NCI-H146 treated with DMSO at 0.1 percent for 48 hours (cell line): ENCODE measurements around the gene KCNIP1.
"Not testable (repeated sequence)": the region's sequence is repeated elsewhere in the genome, so short reads cannot be mapped to it uniquely, and the experiment has no call there.

Experiments
- DNase-seq: peaks from one replicate; lab custom pipeline; 2025; ENCODE audit not compliant: unreplicated experiment; lab: John Stamatoyannopoulos, UW

KCNIP1 gene

DNA sequence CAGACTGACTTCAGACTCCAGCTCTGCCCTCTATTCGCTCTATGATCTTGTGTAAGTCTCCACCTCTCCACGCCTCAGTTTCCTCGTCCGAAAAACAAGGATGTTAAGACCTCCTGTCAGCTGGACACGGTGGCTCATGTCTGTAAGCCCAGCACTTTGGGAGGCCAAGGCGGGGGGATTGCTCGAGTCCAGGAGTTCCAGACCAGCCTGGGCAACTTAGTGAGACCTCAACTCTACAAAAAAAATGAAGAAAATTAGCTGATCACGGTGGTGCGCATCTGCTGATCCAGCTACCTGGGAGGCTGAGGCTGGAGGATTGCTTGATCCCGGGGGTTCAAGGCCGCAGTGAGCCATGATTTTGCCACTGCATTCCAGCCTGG lies 243.1 kb downstream of the KCNIP1 start:
- DNase-seq: no peak

DNA sequence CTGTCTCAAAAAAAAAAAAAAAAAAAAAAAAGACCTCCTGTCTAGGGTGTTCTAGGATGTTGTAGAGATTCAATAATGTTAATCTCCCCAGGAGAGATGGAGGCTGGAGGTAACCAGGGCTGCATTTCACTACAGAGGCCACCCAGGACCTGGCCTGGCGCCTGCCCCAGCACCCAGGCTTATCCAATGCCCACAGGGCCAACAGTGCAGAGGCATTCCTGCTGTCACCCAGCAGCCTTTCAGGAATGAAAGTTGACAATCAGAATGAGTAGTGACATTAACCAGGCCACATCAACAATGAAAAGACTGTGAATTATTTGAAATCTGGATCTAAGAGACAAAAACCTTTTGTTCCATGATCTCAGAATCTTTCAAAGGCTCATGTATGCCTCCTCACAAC lies 243.5 kb downstream of the KCNIP1 start:
- no peak for DNase-seq

DNA sequence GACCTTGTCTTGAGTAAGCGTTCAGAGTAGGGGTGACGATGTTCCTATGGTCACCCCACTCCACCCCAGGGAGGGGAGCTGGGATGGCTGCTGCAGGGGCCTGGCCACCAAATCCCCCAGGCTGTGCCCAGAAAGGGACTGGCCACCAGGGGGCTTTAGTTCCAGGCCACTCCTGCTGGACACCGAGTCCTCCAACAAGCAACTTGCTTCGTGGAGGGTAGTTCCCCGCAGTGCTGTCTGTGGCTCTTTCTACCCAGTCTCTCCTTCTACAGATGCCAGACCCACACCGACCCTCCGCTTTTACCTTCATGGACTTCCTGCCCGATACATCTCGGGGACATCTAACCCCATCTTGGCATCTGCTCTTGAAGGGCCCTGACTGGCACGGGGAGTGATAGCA lies 244.0 kb downstream of the KCNIP1 start:
- DNase-seq: no peak

DNA sequence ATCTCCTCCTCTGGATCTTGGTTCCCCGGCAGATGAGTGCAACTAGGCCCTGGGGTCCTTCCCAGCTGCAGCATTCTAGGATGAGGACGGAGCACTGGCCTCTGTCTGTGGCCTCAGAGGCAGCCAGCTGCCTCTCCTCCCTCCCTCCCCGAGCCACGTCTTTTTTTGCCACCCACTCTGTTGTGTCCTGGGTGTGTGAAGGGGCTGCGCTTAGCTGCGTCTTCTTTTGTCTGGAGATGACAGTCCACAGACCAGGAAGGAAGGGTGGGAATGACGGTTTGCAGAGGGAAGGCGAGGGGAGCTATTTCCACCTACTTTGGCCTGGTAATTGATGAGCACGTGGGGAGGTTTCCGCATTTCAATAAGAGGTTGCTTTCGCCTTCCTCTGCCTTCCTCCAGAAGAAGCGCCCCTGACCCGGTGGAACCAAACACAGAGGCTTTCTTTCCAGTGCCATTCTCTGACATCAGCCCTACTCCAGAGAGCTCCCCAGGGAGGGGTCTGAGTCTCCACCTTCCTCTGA lies 245.2 kb downstream of the KCNIP1 start:
- no peak for DNase-seq

DNA sequence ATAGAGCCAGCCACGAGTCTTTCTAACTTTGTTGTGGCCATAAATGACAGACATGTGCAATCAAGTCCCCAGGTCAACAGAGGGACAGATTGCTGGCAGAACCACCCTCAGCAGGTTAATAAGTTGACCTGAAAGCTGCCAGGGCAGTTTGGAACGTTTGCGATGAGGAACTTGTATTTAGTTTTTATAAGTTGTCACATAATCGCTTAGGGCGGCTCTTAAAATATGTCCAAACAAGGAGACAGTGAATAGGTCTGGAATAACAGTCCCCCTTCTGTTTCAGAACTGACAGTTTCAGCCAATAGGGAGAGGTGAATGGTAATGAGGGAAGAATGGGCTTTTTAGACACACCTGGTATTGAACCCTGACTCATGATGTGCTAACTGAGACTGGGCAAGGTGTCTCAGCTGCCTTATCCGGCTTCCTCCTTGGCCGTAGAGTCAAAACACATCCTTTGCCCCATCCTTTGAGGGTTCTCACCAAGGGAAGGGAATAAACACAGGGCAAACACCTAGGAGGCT lies 246.2 kb downstream of the KCNIP1 start:
- DNase-seq: no peak

DNA sequence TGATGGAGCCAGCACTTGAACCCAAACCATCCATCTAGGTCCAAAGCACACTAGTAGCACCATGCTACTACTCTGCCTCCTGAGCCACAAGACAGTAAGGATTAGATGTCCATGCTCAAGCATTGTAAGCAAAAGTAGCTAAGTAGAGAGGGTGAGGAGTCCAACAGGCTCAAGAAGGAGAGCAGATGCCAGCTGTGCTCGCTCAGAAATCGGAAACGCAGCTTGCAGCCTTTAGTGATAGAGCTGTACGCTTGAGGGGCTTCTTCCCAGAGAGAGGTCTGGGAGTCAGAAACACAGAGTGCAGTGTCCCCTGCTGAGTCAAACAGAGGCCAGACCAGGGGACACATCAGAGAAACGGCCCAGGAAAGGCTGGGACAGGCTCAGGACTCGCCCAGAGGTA lies 247.0 kb downstream of the KCNIP1 start:
- no peak for DNase-seq

DNA sequence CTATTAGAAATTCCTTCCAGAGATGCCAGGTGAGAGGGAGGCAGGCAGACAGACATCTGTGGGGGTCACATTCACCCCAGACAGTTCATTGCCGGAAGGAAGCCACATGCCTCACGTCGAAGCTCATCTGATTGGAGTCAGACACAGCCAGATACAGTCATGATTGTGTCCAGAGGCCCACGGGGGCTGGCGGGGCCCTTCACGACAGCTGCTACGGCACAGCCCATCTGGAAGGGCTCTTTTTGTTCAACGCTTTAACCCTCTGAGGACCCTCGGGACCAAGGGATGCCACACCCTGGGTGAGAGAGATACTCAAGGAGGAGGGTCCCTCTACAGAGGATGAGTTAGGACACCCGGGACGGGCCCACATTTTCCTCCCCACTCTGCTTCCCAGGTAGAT lies 247.8 kb downstream of the KCNIP1 start:
- DNase-seq: no peak

DNA sequence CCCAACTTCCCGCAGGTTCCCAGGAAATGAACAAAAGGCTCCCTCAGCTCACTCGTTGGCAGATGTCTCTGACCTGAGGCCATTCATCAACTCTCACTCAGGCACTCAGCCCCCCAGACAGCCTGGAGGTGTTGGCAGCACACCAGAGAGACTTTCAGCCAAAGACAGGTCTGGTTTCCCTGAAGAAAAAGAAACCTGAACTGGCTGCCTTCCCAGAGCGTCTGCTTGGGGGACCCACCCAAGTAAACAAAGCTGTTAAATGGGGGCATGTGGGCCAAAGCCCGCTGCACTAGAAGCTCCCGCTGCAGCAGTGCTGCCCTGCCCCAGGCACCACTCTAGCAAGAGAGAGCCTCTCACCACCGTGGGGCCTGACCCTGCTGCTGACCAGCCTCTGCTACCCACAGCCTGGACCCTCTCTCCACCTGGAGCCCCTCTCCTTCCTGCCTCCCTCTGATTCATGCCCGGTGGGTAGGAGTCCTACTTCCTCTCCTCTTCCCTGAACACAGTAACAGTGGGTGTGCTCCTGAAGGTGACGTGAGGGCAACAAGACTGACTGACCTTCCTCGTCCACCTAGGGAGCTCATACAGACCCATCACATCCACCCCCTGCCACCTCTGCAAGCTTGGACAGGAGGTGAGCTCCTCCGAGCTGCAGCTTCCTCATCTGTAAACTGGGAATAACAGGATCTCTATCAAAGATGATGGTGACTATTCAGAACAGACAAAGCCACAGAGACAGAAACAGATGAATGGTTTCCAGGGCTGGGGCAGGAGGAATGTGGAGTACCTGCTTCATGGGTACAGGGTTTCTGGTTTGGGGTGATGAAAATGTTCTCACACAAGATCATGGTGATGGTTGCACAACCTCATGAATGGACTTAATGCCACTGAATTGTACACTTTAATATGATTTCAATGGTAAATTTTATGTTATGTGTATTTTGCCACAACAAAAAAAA lies 248.7 kb downstream of the KCNIP1 start:
- no peak for DNase-seq

DNA sequence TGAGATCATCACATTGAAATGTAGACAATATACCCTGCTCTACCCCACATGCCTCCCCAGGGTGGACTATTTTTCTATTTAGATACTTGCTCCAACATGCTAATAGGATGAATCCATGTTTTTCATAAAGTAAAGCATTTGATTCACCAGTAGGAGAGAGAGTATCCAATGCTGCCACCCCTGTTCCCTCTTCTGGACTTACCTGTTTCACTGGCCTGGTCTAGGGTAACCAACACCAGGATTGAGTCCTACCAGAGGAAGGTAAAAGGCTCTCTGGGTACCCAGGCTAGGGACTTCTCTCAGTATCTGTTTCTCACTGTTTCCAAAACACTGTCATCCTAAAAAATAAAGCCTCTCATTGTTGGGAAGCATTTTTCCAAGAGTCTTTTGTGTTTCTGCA lies 249.5 kb downstream of the KCNIP1 start:
- no peak for DNase-seq

DNA sequence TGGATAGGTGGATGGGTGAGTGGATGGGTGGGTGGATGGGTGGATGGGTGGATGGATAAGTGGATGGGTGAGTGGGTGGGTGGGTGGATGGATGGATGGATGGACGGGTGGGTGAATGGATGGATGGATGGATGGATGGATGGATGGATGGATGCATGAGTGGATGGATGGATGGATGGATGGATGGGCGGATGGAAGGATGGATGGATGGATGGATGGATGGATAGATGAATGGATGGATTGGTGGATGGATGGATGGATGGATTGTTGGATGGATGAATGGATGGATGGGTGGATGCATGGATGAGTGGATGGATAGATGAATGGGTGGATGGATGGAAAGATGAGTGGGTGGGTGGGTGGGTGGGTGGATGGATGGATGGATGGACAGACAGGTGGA lies 250.7 kb downstream of the KCNIP1 start:
- not testable (repeated sequence) for DNase-seq

DNA sequence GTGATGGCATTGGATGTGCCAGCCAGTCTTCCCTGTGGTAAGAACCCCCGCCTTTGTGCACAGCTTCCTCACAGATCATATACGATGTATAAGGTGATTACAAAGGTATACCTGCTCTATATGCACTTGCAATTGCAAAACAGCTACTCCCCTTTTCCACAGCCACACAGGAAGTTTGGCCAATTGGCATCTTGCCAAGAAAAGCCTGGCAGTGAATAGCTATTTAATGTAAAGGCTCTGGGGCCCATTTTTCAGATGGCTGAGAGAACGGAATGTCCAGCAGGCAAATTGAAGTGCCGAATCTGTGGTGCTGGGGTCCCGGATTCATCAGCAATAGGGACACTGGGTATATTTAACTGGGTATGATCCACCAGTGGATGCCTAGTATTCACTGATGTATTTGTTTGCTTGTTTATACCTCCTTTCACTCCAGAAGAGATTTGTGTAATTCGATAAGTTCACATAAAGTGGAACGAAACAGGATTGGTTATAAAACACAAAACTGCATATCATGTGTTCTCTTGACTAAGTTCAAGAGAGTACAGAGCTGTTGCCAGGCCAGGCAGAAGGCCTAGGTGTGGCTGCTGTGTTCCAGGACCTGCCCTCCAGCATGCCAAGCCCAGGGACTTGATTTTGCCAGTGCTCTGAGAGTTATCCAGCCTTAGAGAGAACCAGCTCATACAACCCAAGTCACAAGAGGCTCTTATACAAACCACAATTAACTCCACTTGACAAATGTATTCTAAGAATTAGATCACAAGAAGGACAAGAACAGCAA lies 252.0 kb downstream of the KCNIP1 start:
- no peak for DNase-seq

DNA sequence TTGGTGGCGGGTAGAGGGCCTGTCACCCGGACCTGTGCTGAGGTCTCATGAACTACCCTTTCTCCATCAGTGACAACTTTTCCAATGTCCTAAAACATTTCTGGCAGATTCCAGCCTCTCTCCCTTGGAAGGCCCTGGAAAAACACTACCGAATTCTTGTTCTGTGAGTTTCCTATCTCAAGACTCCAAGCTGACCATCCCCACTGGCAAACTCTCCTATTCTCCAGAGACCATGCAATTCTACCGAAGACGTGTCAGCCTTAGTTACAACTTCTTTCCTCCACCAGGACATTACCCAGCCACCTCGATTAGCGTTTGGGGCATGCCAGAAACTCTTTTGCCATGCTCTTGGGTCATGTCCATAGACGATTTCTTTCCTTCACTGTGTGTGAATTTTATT lies 252.9 kb downstream of the KCNIP1 start:
- DNase-seq: no peak

DNA sequence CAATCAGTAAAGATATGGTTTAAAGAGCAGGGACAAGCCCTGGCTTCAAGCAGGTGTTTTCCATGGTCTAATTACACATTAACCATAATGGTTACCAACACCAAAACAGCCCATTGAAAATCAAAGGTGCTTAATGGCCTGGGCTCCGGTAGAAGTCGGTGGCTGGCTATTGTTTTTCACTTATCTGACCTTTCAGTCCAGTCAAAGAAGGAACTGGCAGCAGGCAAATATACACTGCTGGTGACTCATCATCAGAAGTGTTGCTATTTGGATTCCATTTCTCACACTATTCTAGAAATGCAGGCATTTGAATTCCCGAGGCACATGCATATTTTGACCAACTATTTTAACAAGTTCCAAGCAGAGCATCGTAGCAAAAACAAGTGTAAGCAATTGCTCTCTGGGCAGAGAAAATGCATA lies 253.4 kb downstream of the KCNIP1 start:
- no peak for DNase-seq

DNA sequence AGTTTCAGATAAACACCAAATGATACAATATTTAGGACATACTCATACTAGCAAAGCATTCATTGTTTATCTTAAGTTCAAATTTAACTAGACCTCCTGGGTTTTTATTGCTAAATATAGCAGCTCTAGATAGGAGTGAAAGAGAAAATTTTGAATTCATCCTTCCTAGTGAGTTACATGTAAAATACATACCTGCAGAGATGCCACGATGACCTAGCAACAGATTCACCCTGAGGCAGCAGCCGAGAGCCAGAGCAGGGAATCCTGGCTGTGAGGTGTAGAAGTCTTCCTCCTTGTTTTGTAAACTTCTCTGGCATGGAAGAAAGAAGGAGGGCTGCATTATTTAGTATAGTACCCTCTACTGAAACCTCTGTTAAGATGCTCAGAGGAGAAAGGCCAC lies 253.8 kb downstream of the KCNIP1 start:
- no peak for DNase-seq

DNA sequence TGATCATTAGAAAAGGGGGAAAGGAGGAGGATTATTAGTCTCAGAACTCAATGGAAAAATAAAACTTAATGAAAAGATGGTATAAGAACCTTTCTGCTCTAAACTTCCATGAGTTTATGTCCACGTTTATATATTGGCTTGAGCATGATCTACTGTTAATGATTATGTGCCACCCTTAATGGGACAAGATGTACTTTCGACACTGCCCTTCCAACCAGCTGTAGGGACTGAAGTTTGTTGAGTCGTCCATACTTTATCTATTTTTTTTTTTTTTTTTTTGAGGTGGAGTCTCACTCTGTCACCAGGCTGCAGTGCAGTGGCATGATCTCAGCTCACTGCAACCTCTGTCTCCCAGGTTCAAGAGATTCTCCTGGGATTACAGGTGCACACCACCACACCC lies 254.7 kb downstream of the KCNIP1 start:
- no peak for DNase-seq

DNA sequence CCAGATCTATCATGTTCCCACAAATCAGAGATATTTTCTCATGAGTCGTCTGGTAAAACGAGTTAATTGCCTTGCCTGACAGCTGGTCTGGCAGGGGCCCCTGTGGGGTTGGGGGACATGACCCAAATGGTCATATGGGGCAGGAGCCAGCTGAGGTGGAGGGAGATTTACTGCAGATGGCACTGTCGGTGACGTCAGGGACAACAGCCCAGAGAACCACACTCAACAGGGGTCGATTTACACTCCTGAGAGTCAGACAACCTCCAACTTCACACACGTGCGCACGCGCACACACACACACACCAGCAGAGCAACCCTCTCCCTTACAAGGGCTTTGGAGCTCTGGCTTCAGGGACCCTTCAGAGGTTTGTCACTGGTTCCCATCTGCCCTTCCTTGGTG lies 256.3 kb downstream of the KCNIP1 start:
- no peak for DNase-seq

DNA sequence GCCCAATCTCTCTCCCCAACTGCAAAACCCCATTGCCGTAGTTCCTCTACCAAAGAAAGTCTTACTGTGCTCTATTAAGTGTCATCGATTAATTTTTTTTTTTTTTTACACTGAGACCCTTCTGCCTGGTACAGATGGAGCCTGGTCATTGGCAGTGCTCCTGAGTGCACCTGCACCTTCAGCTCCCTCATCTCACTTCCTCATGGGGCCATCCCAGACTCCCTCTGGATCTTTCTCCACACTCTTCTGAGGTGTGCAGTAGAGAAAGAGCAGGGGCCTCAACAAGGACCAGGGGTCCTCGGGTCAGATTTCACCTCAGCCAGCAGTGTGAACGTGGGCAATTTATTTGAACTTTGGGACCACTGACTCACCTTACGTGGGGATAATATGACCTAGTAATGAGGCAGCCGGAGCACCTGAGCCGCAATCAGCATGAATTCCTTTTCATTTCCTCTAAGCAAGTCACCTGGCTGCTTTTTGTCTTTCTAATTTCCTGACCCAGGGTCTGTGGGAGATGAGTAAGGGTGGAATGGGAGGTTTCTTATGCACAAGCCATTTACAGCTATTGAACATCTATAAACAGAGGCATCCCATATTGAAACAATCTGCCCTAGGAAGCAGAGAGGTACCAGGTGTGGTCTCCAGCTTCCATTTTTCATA lies 257.4 kb downstream of the KCNIP1 start:
- no peak for DNase-seq

DNA sequence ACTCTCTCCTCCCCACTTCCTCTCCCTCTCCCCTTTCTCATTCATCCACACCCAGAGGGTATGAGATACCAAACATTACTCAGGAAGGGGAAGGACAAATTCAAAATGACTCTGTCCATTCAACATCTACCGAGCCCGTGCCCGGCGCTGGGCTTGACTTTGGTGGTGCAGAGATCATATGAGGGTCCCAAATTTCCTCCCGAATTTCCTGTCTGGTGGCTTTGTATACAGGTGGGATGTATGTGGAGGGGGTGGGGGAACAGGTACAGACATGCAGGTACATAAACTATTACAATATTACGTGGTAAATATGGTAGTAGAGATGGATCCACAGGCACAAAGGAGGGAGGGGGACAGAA lies 257.9 kb downstream of the KCNIP1 start:
- DNase-seq: no peak

DNA sequence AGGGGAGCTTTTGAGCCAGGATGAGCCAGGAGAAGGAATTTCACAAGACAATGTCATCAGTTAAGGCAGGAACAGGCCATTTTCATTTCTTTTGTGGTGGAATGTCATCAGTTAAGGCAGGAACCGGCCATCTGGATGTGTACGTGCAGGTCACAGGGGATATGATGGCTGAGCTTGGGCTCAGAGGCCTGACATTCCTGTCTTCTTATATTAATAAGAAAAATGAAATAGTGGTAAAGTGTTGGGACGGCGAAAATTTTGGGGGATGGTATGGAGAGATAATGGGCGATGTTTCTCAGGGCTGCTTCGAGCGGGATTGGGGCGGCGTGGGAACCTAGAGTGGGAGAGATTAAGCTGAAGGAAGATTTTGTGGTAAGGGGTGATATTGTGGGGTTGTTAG lies 258.5 kb downstream of the KCNIP1 start:
- DNase-seq: not testable (repeated sequence)

DNA sequence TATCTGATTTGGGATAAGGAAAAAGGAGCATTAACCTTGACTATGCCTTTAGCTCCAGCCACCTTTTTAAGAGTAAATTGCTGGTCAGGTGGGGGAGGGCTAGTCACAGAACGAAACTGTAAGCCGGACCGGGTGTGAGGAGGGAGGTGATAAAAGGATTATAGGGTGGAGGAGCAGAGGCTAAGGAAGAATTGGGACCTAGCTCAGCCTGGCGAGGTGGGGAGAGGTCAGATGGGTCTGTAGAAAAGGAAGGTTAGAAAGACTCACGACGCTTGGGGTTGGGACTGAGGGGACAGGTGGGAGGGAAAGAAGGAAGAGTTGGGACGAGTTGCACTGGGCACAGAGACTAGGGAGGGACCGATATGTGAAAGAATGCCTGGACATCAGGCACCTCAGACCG lies 262.0 kb downstream of the KCNIP1 start:
- not testable (repeated sequence) for DNase-seq

DNA sequence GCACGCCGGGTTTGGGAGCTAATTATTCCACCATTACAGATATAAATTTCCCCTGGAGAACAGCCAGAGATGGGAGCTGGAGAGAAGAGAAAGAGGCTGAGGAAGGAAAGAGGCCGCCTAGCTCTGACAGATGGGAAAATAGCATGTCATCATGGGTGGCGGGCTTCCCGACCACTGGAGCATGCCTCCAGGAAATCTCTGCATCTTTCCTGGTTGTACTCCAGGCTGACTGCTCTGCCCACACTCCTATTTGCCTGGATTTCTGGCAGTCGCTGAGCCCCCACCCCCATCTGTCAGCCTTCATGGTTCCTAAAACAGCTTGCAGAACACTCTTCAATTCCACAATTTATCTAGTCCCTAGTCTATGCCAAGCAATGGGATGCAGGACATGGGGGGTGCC lies 265.4 kb downstream of the KCNIP1 start:
- no peak for DNase-seq
